K562 (cell line): ENCODE data around the gene ZMYND8. TPM values are rescaled to one million over a fixed set of nuclear protein-coding genes. Genes with fewer than 3 reads are reported as not detected.
A peak's percentile ranks its signal among the peaks of the same experiment; 100 is the strongest.

Experiments
- ATF7 ChIP-seq: fragments of 450-650 bp; IDR thresholded peaks from 2 replicates; pipeline ENCODE4 v1.7.1; 2014; ENCODE audit warnings: mild to moderate bottlenecking, moderate library complexity
- BRD9 ChIP-seq: fragments of 450-650 bp; IDR thresholded peaks from 2 replicates; pipeline ENCODE4 v1.6.1; 2018; ENCODE audit warnings: low read depth; ENCODE audit not compliant: partially characterized antibody
- CXXC5 ChIP-seq: fragments of 250-450 bp; sonication (Bioruptor Pico); IDR thresholded peaks from 2 replicates; pipeline ENCODE4 v1.8.0; 2022; ENCODE audit warnings: inconsistent platforms, mild to moderate bottlenecking, moderate library complexity
- JUND ChIP-seq, 2 experiments: IDR thresholded peaks; 2 replicates in 1 of 2; 3 replicates in 1 of 2; pipeline ENCODE4 v1.6.1; 2011; ENCODE audit warnings: borderline replicate concordance in 2 of 2, low read depth in 2 of 2, low read length in 2 of 2, improper control_type of control experiment in 1 of 2, missing biosample characterization in 1 of 2, missing genetic modification characterization in 1 of 2, missing genetic modification reagents in 1 of 2
- KDM1A ChIP-seq, 2 experiments: fragments of 450-650 bp; IDR thresholded peaks; 2 replicates each; pipeline ENCODE4 v1.6.1; 2016; ENCODE audit warnings: mild to moderate bottlenecking in 2 of 2
- NCOA4 ChIP-seq: fragments of 450-650 bp; IDR thresholded peaks from 2 replicates; pipeline ENCODE4 v1.6.1; 2018; ENCODE audit warnings: mild to moderate bottlenecking; ENCODE audit not compliant: partially characterized antibody
- RAD21 ChIP-seq, 2 experiments: fragments of 250-450 bp in 1 of 2; fragments of 450-650 bp in 1 of 2; sonication (Bioruptor Pico) in 1 of 2; formaldehyde crosslinking in 1 of 2; IDR thresholded peaks in 1 of 2; conservative IDR thresholded peaks in 1 of 2; 2 replicates each; pipeline versions ENCODE4 v1.4.0 to v1.8.0; 2020 to 2022; ENCODE audit warnings: mild to moderate bottlenecking in 2 of 2, moderate library complexity in 1 of 2
- TBL1XR1 ChIP-seq, 2 experiments: IDR thresholded peaks; 2 replicates each; pipeline ENCODE4 v1.6.1; 2012; ENCODE audit warnings: improper control_type of control experiment in 2 of 2, low read length in 2 of 2, mild to moderate bottlenecking in 1 of 2
- ZNF347 ChIP-seq: fragments of 450-650 bp; formaldehyde crosslinking; IDR thresholded peaks from 2 replicates; pipeline ENCODE4 v1.4.0; 2020; ENCODE audit warnings: low read depth, mild to moderate bottlenecking, moderate library complexity
- polyA plus RNA-seq, 8 experiments: library from polyadenylated mRNA; depleted of rRNA in 4 of 8; stranded (reverse) in 5 of 8; unstranded in 3 of 8; fragments of >200 nt; fragmentation: Nextera tagmentation in 2 of 8; fragmentation: Illumina TruSeq in 1 of 8; extraction: Ambion mirVana in 2 of 8; extraction: Trizol in 1 of 8; gene quantifications; 2 replicates each; pipeline versions ENCODE4 v1.2.1 to v1.2.3, GENCODE V29; 2011 to 2014; ENCODE audit warnings: inconsistent platforms in 1 of 8, missing spikeins in 1 of 8
- total RNA-seq, 7 experiments: library from RNA; depleted of rRNA in 6 of 7; stranded (reverse); fragments of >200 nt in 6 of 7; fragmentation: Illumina TruSeq in 2 of 7; extraction: Trizol in 2 of 7; gene quantifications; 2 replicates each; pipeline versions ENCODE4 v1.2.1 to v1.2.3, GENCODE V29; 2011 to 2021; ENCODE audit warnings: low replicate concordance in 1 of 7
- TF ChIP-seq, protein P1 (sequence below): sonication (generic); formaldehyde crosslinking; IDR thresholded peaks from 2 replicates; pipeline ENCODE4 v1.8.1; 2023; ENCODE audit warnings: mild to moderate bottlenecking, missing genetic modification reagents, moderate library complexity
- TF ChIP-seq, protein P2 (sequence below): fragments of 200-800 bp; sonication (Bioruptor generic); IDR thresholded peaks from 2 replicates; pipeline ENCODE4 v1.6.1; 2016; ENCODE audit warnings: missing genetic modification characterization, missing compliant biosample characterization
- TF ChIP-seq, protein P3 (sequence below), 2 experiments: fragments of 450-650 bp in 1 of 2; sonication (generic) in 1 of 2; formaldehyde crosslinking in 1 of 2; IDR thresholded peaks in 1 of 2; conservative IDR thresholded peaks in 1 of 2; 2 replicates each; pipeline versions ENCODE4 v1.6.1 to v1.8.1; 2016 to 2023; ENCODE audit warnings: mild to moderate bottlenecking in 2 of 2, moderate library complexity in 2 of 2, inconsistent platforms in 1 of 2, missing genetic modification reagents in 1 of 2
- TF ChIP-seq, protein P4 (sequence below): fragments of 250-450 bp; sonication (Bioruptor Pico); IDR thresholded peaks from 2 replicates; pipeline ENCODE4 v1.5.1; 2021; ENCODE audit warnings: mild to moderate bottlenecking
- TF ChIP-seq, protein P5 (sequence below): fragments of 250-450 bp; sonication (Bioruptor Pico); IDR thresholded peaks from 2 replicates; pipeline ENCODE4 v1.5.0; 2021; ENCODE audit warnings: mild to moderate bottlenecking, moderate library complexity

The ZMYND8 gene
- total and polyA plus RNA-seq, 9 of the 15 experiments (the other 6 are each of a cell fraction or from before 2014, with no cell fraction given) = 31.8 to 148 (median 71.9) TPM

DNA sequence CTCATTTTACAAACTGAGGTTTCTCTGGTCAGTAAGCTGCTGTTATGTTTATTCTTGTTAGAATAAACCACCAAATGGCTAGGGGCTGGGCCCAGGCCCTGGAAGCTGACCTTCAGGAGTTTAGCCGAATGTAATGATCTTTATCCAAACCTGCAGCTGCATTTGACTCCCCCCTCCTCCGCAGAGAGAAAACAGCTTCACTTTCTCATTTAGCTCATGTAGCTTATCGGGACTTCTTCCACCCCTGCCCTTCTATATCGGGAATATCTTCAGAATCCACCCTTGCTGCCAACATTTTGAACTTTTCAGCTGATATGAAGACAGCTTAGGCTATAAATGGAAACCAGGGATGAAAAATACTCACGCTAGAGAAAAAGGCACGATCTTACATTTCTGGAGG lies 102.6 kb downstream of the ZMYND8 start (continued):
- TF ChIP-seq, protein P1, sequence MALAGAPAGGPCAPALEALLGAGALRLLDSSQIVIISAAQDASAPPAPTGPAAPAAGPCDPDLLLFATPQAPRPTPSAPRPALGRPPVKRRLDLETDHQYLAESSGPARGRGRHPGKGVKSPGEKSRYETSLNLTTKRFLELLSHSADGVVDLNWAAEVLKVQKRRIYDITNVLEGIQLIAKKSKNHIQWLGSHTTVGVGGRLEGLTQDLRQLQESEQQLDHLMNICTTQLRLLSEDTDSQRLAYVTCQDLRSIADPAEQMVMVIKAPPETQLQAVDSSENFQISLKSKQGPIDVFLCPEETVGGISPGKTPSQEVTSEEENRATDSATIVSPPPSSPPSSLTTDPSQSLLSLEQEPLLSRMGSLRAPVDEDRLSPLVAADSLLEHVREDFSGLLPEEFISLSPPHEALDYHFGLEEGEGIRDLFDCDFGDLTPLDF (CRISPR knock-in tag) = no peak
- TF ChIP-seq KDM1A (IDR thresholded peaks at IDR 0.05) = peak; percentile 30 to 52; a peak in 3 of 4 replicates
- TF ChIP-seq, protein P2, sequence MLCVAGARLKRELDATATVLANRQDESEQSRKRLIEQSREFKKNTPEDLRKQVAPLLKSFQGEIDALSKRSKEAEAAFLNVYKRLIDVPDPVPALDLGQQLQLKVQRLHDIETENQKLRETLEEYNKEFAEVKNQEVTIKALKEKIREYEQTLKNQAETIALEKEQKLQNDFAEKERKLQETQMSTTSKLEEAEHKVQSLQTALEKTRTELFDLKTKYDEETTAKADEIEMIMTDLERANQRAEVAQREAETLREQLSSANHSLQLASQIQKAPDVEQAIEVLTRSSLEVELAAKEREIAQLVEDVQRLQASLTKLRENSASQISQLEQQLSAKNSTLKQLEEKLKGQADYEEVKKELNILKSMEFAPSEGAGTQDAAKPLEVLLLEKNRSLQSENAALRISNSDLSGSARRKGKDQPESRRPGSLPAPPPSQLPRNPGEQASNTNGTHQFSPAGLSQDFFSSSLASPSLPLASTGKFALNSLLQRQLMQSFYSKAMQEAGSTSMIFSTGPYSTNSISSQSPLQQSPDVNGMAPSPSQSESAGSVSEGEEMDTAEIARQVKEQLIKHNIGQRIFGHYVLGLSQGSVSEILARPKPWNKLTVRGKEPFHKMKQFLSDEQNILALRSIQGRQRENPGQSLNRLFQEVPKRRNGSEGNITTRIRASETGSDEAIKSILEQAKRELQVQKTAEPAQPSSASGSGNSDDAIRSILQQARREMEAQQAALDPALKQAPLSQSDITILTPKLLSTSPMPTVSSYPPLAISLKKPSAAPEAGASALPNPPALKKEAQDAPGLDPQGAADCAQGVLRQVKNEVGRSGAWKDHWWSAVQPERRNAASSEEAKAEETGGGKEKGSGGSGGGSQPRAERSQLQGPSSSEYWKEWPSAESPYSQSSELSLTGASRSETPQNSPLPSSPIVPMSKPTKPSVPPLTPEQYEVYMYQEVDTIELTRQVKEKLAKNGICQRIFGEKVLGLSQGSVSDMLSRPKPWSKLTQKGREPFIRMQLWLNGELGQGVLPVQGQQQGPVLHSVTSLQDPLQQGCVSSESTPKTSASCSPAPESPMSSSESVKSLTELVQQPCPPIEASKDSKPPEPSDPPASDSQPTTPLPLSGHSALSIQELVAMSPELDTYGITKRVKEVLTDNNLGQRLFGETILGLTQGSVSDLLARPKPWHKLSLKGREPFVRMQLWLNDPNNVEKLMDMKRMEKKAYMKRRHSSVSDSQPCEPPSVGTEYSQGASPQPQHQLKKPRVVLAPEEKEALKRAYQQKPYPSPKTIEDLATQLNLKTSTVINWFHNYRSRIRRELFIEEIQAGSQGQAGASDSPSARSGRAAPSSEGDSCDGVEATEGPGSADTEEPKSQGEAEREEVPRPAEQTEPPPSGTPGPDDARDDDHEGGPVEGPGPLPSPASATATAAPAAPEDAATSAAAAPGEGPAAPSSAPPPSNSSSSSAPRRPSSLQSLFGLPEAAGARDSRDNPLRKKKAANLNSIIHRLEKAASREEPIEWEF (CRISPR knock-in tag) = no peak
- no peak for TF ChIP-seq CXXC5 (CRISPR knock-in tag)
- TF ChIP-seq, protein P3, sequence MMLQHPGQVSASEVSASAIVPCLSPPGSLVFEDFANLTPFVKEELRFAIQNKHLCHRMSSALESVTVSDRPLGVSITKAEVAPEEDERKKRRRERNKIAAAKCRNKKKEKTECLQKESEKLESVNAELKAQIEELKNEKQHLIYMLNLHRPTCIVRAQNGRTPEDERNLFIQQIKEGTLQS (IDR thresholded peaks at IDR 0.05) = no peak
- TF ChIP-seq, protein P3 (CRISPR knock-in tag; conservative IDR thresholded peaks at IDR 0.05) = no peak
- TF ChIP-seq ZNF347 (CRISPR knock-in tag) = no peak
- TF ChIP-seq, protein P4, sequence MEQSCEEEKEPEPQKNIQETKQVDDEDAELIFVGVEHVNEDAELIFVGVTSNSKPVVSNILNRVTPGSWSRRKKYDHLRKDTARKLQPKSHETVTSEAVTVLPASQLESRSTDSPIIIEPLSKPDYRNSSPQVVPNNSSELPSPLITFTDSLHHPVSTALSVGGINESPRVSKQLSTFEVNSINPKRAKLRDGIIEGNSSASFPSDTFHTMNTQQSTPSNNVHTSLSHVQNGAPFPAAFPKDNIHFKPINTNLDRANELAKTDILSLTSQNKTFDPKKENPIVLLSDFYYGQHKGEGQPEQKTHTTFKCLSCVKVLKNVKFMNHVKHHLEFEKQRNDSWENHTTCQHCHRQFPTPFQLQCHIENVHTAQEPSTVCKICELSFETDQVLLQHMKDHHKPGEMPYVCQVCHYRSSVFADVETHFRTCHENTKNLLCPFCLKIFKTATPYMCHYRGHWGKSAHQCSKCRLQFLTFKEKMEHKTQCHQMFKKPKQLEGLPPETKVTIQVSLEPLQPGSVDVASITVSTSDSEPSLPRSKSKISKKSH (CRISPR knock-in tag) = no peak
- TF ChIP-seq BRD9 = no peak
- TF ChIP-seq ATF7 = peak; percentile 24; the same call in 1 of the 2 replicates
- TF ChIP-seq, protein P5, sequence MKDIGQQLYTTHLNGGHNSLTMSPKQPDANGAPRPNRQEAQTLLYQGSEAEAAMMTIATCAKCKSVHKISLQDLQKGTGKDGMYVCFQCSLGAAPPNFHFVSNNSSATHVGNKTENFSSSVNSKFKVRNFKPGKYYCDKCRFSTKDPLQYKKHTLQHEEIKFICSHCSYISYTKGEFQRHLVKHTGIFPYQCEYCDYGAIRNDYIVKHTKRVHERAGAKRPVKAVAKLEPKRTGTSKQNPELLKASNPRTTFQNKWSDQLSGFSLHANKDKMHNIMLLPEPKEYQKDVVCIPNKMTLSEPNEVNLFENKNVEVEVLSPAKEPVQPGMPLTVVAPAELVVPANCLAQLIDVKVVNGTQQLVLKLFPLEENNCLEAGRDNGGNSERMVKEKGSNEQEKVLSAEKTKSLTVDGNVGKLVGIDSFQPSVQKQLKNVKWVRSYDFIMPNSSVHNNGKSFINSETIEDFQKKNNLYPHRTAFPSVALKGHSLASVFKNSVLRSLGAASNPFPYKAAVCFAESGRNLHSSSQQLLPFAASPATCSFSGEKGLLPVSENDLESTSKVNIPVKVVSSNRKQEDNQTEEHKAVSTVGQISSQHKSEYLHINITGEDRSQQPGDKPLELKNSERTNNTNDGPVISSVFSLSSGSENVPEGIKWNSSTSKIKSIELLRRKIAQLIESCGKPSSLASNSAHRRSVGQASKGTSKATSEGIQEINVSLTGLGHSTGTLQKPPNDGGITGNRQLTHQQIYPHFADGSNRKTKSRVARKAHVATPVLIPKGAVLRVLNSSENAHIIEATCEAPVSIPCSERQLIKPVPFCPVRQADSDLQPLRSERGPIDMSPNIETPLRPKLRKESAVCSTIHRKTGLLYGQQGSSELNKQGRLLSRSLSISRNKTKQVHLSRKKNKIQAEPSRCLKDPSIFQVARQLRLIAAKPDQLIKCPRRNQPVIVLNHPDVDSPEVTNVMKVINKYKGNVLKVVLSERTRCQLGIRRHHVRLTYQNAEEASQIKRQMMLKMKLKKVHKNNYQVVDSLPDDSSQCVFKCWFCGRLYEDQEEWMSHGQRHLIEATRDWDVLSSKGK = no peak
- TF ChIP-seq NCOA4 = no peak
- no peak; the same call in 1 of the 2 replicates for TF ChIP-seq JUND (IDR thresholded peaks at IDR 0.05; ENCODE audit: borderline replicate concordance, low read depth, low read length)
- TF ChIP-seq JUND (tag; IDR thresholded peaks at IDR 0.05; ENCODE audit: borderline replicate concordance, low read depth, low read length) = peak; percentile 25; the same call in 1 of the 3 replicates
- TF ChIP-seq RAD21 (CRISPR knock-in tag; conservative IDR thresholded peaks at IDR 0.05 in 1 of 2, IDR thresholded peaks at IDR 0.05 in 1 of 2) = no peak
- TF ChIP-seq TBL1XR1 (IDR thresholded peaks at IDR 0.05; ENCODE audit: low read length in 2 of 2) = peak in 1 of 2 experiments; percentile 19; a peak in 1 of 4 replicates
